Smooth muscle cell (in vitro differentiated cells): ENCODE results near the gene ABLIM2. TPM values are rescaled to one million over a fixed set of nuclear protein-coding genes. Genes with fewer than 3 reads are reported as not detected.

Experiments used
- DNase-seq: peaks from one replicate; lab custom pipeline; 2025; ENCODE audit not compliant: unreplicated experiment; lab: John Stamatoyannopoulos, UW
- H2AFZ ChIP-seq: fragments of 200-600 bp; sonication (generic); 2 replicates; pipeline ENCODE4 v1.6.0; 2016; ENCODE audit warnings: antibody characterized with exemption, low read depth, mild to moderate bottlenecking
- H3F3A ChIP-seq: fragments of 200-600 bp; sonication (generic); 2 replicates; pipeline ENCODE4 v1.6.0; 2017; ENCODE audit warnings: antibody characterized with exemption, low read depth
- H3K27ac ChIP-seq: fragments of 200-600 bp; sonication (generic); 2 replicates; pipeline ENCODE4 v1.5.1; 2016; ENCODE audit warnings: low read depth, mild to moderate bottlenecking
- H3K27me3 ChIP-seq: fragments of 200-600 bp; sonication (generic); 2 replicates; pipeline ENCODE4 v1.6.1; 2016; ENCODE audit warnings: low read depth, mild to moderate bottlenecking
- H3K36me3 ChIP-seq: fragments of 200-600 bp; sonication (generic); 2 replicates; pipeline ENCODE4 v1.5.1; 2016; ENCODE audit warnings: low read depth
- H3K4me1 ChIP-seq: fragments of 200-600 bp; sonication (generic); 2 replicates; pipeline ENCODE4 v1.5.1; 2016; ENCODE audit warnings: low read depth
- H3K4me2 ChIP-seq: fragments of 200-600 bp; sonication (generic); 2 replicates; pipeline ENCODE4 v1.6.0; 2016; ENCODE audit warnings: mild to moderate bottlenecking
- H3K4me3 ChIP-seq: fragments of 200-600 bp; sonication (generic); 2 replicates; pipeline ENCODE4 v1.5.1; 2016; ENCODE audit warnings: mild to moderate bottlenecking
- H3K79me2 ChIP-seq: fragments of 200-600 bp; sonication (generic); 2 replicates; pipeline ENCODE4 v1.6.0; 2016; ENCODE audit warnings: low read depth, mild to moderate bottlenecking
- H3K9ac ChIP-seq: fragments of 200-600 bp; sonication (generic); 2 replicates; pipeline ENCODE4 v1.6.0; 2016; ENCODE audit warnings: low read depth
- H3K9me3 ChIP-seq: fragments of 200-600 bp; sonication (generic); replicated peaks from 2 replicates; pipeline ENCODE4 v1.5.1; 2016; ENCODE audit warnings: low read depth
- H4K20me1 ChIP-seq: fragments of 200-600 bp; sonication (generic); 2 replicates; pipeline ENCODE4 v1.6.0; 2016; ENCODE audit warnings: low read depth
- WGBS: methylation state at CpG from one replicate; pipeline ENCODE4 v1.1.7; 2016; ENCODE audit warnings: low lambda C conversion rate; 5-methylcytosine and 5-hydroxymethylcytosine counted together
- polyA plus RNA-seq: library from polyadenylated mRNA; unstranded; fragments of >200 nt; fragmentation: Nextera tagmentation; extraction: Ambion mirVana; gene quantifications from 2 replicates; pipeline ENCODE4 v1.2.1, GENCODE V29; 2016
- total RNA-seq: library from RNA; depleted of rRNA; stranded (reverse); fragments of >200 nt; gene quantifications from 2 replicates; pipeline ENCODE4 v1.2.3, GENCODE V29; 2014
- TF ChIP-seq, protein P1 (sequence below): fragments of 200-600 bp; sonication (generic); IDR thresholded peaks from 2 replicates; pipeline ENCODE4 v1.5.1; 2017; ENCODE audit warnings: borderline replicate concordance, mild to moderate bottlenecking, antibody characterized with exemption; ENCODE audit not compliant: insufficient read depth, poor library complexity, severe bottlenecking

Gene ABLIM2
- total and polyA plus RNA-seq, 2 experiments from 2014 or later, result 0.08 TPM; not detected in 1

DNA sequence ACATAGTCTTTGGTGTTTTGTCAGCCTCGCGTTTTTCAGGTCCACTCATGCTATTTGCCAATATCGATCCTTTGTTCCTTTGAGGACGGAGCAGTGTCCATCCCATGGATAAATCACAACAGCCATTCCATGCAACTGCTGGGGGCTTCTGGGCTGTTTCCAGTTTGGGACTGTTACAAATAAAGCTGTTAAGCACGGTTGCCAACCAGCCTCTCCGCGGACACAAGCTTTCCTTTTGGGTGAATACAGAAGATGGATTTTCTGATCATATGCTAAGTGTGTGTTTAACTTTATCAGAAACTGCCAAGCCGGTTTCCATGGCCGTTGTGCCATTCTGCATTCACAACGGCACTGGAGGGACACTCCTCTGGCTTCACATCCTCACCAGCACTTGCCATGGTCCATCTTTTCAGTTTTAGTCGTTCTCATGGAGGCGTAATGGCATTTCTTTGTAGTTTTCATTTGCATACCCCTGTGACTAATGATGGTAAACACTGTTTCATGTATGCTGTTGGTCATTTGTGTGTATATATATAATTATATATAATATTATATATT, 67.8 kb downstream of the ABLIM2 start:
- Histone ChIP-seq H3K27me3 (no peaks in the 10 kb centered on the region), H3F3A (no peaks in the 10 kb centered on the region), H3K4me3 (no peak overlapping the region), H4K20me1 (no peaks in the 10 kb centered on the region), H3K79me2 (no peaks in the 10 kb centered on the region), H3K4me1 (no peaks in the 10 kb centered on the region), H3K9me3 (no peaks in the 10 kb centered on the region), H3K27ac (no peak overlapping the region), H3K4me2 (no peak overlapping the region), H3K36me3 (no peaks in the 10 kb centered on the region), H2AFZ (no peak overlapping the region), H3K9ac (no peak overlapping the region)
- TF ChIP-seq, protein P1, sequence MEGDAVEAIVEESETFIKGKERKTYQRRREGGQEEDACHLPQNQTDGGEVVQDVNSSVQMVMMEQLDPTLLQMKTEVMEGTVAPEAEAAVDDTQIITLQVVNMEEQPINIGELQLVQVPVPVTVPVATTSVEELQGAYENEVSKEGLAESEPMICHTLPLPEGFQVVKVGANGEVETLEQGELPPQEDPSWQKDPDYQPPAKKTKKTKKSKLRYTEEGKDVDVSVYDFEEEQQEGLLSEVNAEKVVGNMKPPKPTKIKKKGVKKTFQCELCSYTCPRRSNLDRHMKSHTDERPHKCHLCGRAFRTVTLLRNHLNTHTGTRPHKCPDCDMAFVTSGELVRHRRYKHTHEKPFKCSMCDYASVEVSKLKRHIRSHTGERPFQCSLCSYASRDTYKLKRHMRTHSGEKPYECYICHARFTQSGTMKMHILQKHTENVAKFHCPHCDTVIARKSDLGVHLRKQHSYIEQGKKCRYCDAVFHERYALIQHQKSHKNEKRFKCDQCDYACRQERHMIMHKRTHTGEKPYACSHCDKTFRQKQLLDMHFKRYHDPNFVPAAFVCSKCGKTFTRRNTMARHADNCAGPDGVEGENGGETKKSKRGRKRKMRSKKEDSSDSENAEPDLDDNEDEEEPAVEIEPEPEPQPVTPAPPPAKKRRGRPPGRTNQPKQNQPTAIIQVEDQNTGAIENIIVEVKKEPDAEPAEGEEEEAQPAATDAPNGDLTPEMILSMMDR, result no peak
- DNase-seq, result no peak
- WGBS, result 80% methylated on average over 12 of the region's 12 CpGs

DNA sequence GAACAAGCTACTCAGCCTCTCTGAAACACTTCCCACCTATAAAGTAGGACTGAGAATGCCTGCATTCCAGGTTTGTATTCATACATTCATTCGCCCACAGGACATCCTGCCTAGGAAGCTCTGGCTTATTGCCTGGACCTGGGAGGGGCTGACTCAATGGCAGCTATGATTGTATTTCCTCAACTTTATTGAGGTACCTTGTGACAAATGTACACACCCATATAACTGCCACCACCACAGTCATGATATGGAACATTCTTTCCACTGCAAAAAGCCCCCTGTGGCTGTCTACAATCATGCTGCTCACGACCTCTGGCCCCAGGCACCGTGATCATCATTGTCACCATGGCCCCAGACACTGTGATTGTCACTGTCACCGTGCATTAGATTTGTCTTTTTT, 68.3 kb downstream of the ABLIM2 start:
- Histone ChIP-seq H3K9me3 (no peaks in the 10 kb centered on the region), H3K79me2 (no peaks in the 10 kb centered on the region), H2AFZ (no peak overlapping the region), H4K20me1 (no peaks in the 10 kb centered on the region), H3K36me3 (no peaks in the 10 kb centered on the region), H3K4me2 (no peak overlapping the region), H3K4me1 (no peaks in the 10 kb centered on the region), H3F3A (no peaks in the 10 kb centered on the region), H3K27me3 (no peaks in the 10 kb centered on the region), H3K4me3 (no peak overlapping the region), H3K27ac (no peak overlapping the region), H3K9ac (no peak overlapping the region)
- DNase-seq, result no peak
- WGBS, result 93% methylated on average over 4 of the region's 4 CpGs
- TF ChIP-seq, protein P1, result no peak

DNA sequence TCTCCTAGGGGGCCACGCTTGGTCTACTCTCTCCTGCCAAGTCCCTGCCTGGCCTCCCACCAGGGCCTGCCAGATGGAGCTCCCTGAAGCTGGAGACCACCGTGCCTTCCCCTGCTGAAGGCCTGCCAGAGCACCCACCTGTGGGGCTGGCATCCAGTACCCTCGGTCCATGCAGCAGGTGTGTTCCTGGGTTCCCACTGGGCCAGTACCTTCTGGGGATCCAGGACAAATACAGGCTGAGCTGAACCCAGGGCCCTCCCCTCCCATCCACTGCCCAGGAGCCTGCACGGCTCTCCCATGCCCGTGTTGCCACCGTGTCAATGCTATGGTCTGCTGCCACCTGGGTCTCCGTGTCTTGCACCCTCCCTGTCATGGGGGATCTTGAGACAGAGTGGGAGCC, 68.8 kb downstream of the ABLIM2 start:
- Histone ChIP-seq H3K36me3 (no peaks in the 10 kb centered on the region), H3K79me2 (no peaks in the 10 kb centered on the region), H3K4me3 (no peak overlapping the region), H3K4me2 (no peak overlapping the region), H2AFZ (no peak overlapping the region), H3F3A (no peaks in the 10 kb centered on the region), H3K27ac (no peak overlapping the region), H3K9me3 (no peaks in the 10 kb centered on the region), H3K4me1 (no peaks in the 10 kb centered on the region), H3K27me3 (no peaks in the 10 kb centered on the region), H4K20me1 (no peaks in the 10 kb centered on the region), H3K9ac (no peak overlapping the region)
- no peak for DNase-seq
- TF ChIP-seq, protein P1, result no peak
- WGBS, result 94% methylated on average over 7 of the region's 7 CpGs

DNA sequence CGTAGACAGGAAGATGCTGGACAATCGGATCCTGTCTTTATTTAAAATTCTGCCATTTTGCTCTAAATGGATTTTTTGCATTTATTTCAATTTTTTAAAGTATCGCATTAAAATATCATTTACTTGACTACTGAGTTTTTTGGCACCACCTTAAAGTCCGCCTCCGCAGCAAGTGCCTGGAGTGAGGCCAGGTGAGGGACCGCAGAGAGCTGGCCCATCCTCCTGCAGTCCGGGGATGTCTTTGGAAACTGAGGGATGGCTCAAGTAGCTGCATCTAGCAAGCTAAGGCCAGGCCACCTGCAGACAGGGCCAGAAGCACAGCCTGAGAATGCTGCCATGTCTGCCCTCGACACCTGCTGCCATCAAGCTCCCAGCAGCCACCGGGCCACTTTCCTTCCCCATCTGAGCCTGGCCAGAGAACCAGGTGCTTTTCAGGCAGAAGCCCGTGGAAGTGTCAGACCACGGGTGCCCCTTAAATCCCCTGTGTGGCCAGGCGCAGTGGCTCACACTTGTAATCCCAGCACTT, 69.6 kb downstream of the ABLIM2 start:
- no peak overlapping the region for H3K4me2 ChIP-seq
- no peaks in the 10 kb centered on the region for H4K20me1 ChIP-seq
- H3K4me1 ChIP-seq, result no peaks in the 10 kb centered on the region
- H3K4me3 ChIP-seq, result no peak overlapping the region
- TF ChIP-seq, protein P1, result no peak
- no peaks in the 10 kb centered on the region for H3K27me3 ChIP-seq
- H3K79me2 ChIP-seq, result no peaks in the 10 kb centered on the region
- DNase-seq, result no peak
- no peaks in the 10 kb centered on the region for H3K36me3 ChIP-seq
- H3K9me3 ChIP-seq, result no peaks in the 10 kb centered on the region
- H3K27ac ChIP-seq, result no peak overlapping the region
- WGBS, result 91% methylated on average over 12 of the region's 12 CpGs
- no peaks in the 10 kb centered on the region for H3F3A ChIP-seq
- H3K9ac ChIP-seq, result no peak overlapping the region
- H2AFZ ChIP-seq, result no peak overlapping the region
